ENCODE data around the gene RAB11B.
A peak's percentile ranks its signal among the peaks of the same experiment; 100 is the strongest.

RAB11B gene

GRCh38 chr19:8357007-8357521 is 33.1 kb upstream of the RAB11B start:
- Histone ChIP-seq H3K4me1 (ENCODE audit: control insufficient read depth, insufficient read depth, low read length) (peaks cover 5% of the 10 kb centered on the region), H3K27ac (ENCODE audit: low read depth, low read length) (no peak overlapping the region), H3K36me3 (ENCODE audit: control insufficient read depth, insufficient read depth, low read length) (no peaks in the 10 kb centered on the region)

GRCh38 chr19:8358948-8359347 is 31.2 kb upstream of the RAB11B start:
- H3K36me3 ChIP-seq (ENCODE audit: control insufficient read depth, insufficient read depth, low read length): no peaks in the 10 kb centered on the region
- H3K27me3 ChIP-seq (ENCODE audit: control insufficient read depth, insufficient read depth, low read length): peaks cover 17% of the 10 kb centered on the region
- H3K9me3 ChIP-seq (ENCODE audit: control insufficient read depth, insufficient read depth, low read depth, low read length): peaks cover 3% of the 10 kb centered on the region; the same call in 1 of the 2 replicates
- H3K4me1 ChIP-seq (ENCODE audit: control insufficient read depth, insufficient read depth, low read length): peaks cover 4% of the 10 kb centered on the region; the same call in 1 of the 2 replicates
- no peak overlapping the region for H3K4me3 ChIP-seq (ENCODE audit: low read depth, low read length)
- no peak overlapping the region for H3K9ac ChIP-seq (ENCODE audit: low read length)
- H3K27ac ChIP-seq (ENCODE audit: low read depth, low read length): no peak overlapping the region

More at GRCh38 chr19:8357007-8357521, 33.1 kb upstream of the RAB11B start:
- Histone ChIP-seq H3K9me3 (ENCODE audit: control insufficient read depth, insufficient read depth, low read depth, low read length) (peaks cover 3% of the 10 kb centered on the region; the same call in 1 of the 2 replicates), H3K27me3 (ENCODE audit: control insufficient read depth, insufficient read depth, low read length) (peaks cover 5% of the 10 kb centered on the region; the same call in 1 of the 2 replicates), H3K9ac (ENCODE audit: low read length) (no peak overlapping the region), H3K4me3 (ENCODE audit: low read depth, low read length) (no peak overlapping the region)

- Histone ChIP-seq H3K4me3 (ENCODE audit: low read depth, low read length) (no peak overlapping the region), H3K36me3 (ENCODE audit: control insufficient read depth, insufficient read depth, low read length) (no peaks in the 10 kb centered on the region), H3K4me1 (ENCODE audit: control insufficient read depth, insufficient read depth, low read length) (peaks cover 4% of the 10 kb centered on the region; the same call in 1 of the 2 replicates), H3K27me3 (ENCODE audit: control insufficient read depth, insufficient read depth, low read length) (peaks cover 24% of the 10 kb centered on the region), H3K9ac (ENCODE audit: low read length) (no peak overlapping the region), H3K9me3 (ENCODE audit: control insufficient read depth, insufficient read depth, low read depth, low read length) (peaks cover 3% of the 10 kb centered on the region; the same call in 1 of the 2 replicates), H3K27ac (ENCODE audit: low read depth, low read length) (no peak overlapping the region)
Measured at GRCh38 chr19:8360196-8360595, 30.0 kb upstream of the RAB11B start.

GRCh38 chr19:8361921-8362793 is 28.0 kb upstream of the RAB11B start:
- Histone ChIP-seq H3K27ac (ENCODE audit: low read depth, low read length) (no peak overlapping the region), H3K9me3 (ENCODE audit: control insufficient read depth, insufficient read depth, low read depth, low read length) (no peaks in the 10 kb centered on the region), H3K9ac (ENCODE audit: low read length) (no peak overlapping the region), H3K4me3 (ENCODE audit: low read depth, low read length) (no peak overlapping the region), H3K4me1 (ENCODE audit: control insufficient read depth, insufficient read depth, low read length) (peaks cover 18% of the 10 kb centered on the region), H3K36me3 (ENCODE audit: control insufficient read depth, insufficient read depth, low read length) (no peaks in the 10 kb centered on the region), H3K27me3 (ENCODE audit: control insufficient read depth, insufficient read depth, low read length) (peaks cover 37% of the 10 kb centered on the region)

GRCh38 chr19:8363803-8364771 is 26.1 kb upstream of the RAB11B start, which contains the start of gene ANGPTL4:
Gene ANGPTL4 (plus strand): TSS chr19:8364155. CDS start chr19:8364322, 167 bp downstream.
- H3K27ac ChIP-seq (ENCODE audit: low read depth, low read length): no peak within 1 kb of the TSS
- peaks cover 37% of the 10 kb centered on the region for H3K27me3 ChIP-seq (ENCODE audit: control insufficient read depth, insufficient read depth, low read length)
- H3K4me1 ChIP-seq (ENCODE audit: control insufficient read depth, insufficient read depth, low read length): peaks cover 28% of the 10 kb centered on the region
- H3K4me3 ChIP-seq (ENCODE audit: low read depth, low read length): peak within 1 kb of the TSS; percentile 68
- H3K9me3 ChIP-seq (ENCODE audit: control insufficient read depth, insufficient read depth, low read depth, low read length): no peaks in the 10 kb centered on the region
- peak within 1 kb of the TSS; percentile 64 for H3K9ac ChIP-seq (ENCODE audit: low read length)
- no peaks in the 10 kb centered on the region for H3K36me3 ChIP-seq (ENCODE audit: control insufficient read depth, insufficient read depth, low read length)

- no peaks in the 10 kb centered on the region for H3K9me3 ChIP-seq (ENCODE audit: control insufficient read depth, insufficient read depth, low read depth, low read length)
- peaks cover 1% of the 10 kb centered on the region; the same call in 1 of the 2 replicates for H3K36me3 ChIP-seq (ENCODE audit: control insufficient read depth, insufficient read depth, low read length)
- no peak overlapping the region for H3K4me3 ChIP-seq (ENCODE audit: low read depth, low read length)
- peaks cover 28% of the 10 kb centered on the region for H3K4me1 ChIP-seq (ENCODE audit: control insufficient read depth, insufficient read depth, low read length)
- H3K27ac ChIP-seq (ENCODE audit: low read depth, low read length): no peak overlapping the region
- H3K9ac ChIP-seq (ENCODE audit: low read length): no peak overlapping the region
- H3K27me3 ChIP-seq (ENCODE audit: control insufficient read depth, insufficient read depth, low read length): peaks cover 37% of the 10 kb centered on the region
Measured at GRCh38 chr19:8366121-8366581, 24.0 kb upstream of the RAB11B start.

GRCh38 chr19:8366961-8367326 is 23.2 kb upstream of the RAB11B start:
- Histone ChIP-seq H3K27ac (ENCODE audit: low read depth, low read length) (peak overlapping the region; percentile 66; the same call in 1 of the 2 replicates), H3K36me3 (ENCODE audit: control insufficient read depth, insufficient read depth, low read length) (peaks cover 5% of the 10 kb centered on the region; the same call in 1 of the 2 replicates), H3K27me3 (ENCODE audit: control insufficient read depth, insufficient read depth, low read length) (peaks cover 33% of the 10 kb centered on the region), H3K4me3 (ENCODE audit: low read depth, low read length) (peak overlapping the region; percentile 44; the same call in 1 of the 2 replicates), H3K4me1 (ENCODE audit: control insufficient read depth, insufficient read depth, low read length) (peaks cover 31% of the 10 kb centered on the region), H3K9me3 (ENCODE audit: control insufficient read depth, insufficient read depth, low read depth, low read length) (no peaks in the 10 kb centered on the region), H3K9ac (ENCODE audit: low read length) (peak overlapping the region; percentile 40)

GRCh38 chr19:8367327-8368001 is 22.7 kb upstream of the RAB11B start:
- Histone ChIP-seq H3K36me3 (ENCODE audit: control insufficient read depth, insufficient read depth, low read length) (peaks cover 5% of the 10 kb centered on the region; the same call in 1 of the 2 replicates), H3K4me1 (ENCODE audit: control insufficient read depth, insufficient read depth, low read length) (peaks cover 31% of the 10 kb centered on the region), H3K4me3 (ENCODE audit: low read depth, low read length) (peak overlapping the region; percentile 44), H3K9me3 (ENCODE audit: control insufficient read depth, insufficient read depth, low read depth, low read length) (no peaks in the 10 kb centered on the region), H3K27ac (ENCODE audit: low read depth, low read length) (peak overlapping the region; percentile 66; the same call in 1 of the 2 replicates), H3K9ac (ENCODE audit: low read length) (peak overlapping the region; percentile 40), H3K27me3 (ENCODE audit: control insufficient read depth, insufficient read depth, low read length) (peaks cover 28% of the 10 kb centered on the region)

- no peaks in the 10 kb centered on the region for H3K9me3 ChIP-seq (ENCODE audit: control insufficient read depth, insufficient read depth, low read depth, low read length)
- peaks cover 17% of the 10 kb centered on the region for H3K36me3 ChIP-seq (ENCODE audit: control insufficient read depth, insufficient read depth, low read length)
- no peak overlapping the region for H3K9ac ChIP-seq (ENCODE audit: low read length)
- peaks cover 26% of the 10 kb centered on the region for H3K4me1 ChIP-seq (ENCODE audit: control insufficient read depth, insufficient read depth, low read length)
- H3K4me3 ChIP-seq (ENCODE audit: low read depth, low read length): no peak overlapping the region
- peaks cover 12% of the 10 kb centered on the region for H3K27me3 ChIP-seq (ENCODE audit: control insufficient read depth, insufficient read depth, low read length)
- H3K27ac ChIP-seq (ENCODE audit: low read depth, low read length): no peak overlapping the region
Measured at GRCh38 chr19:8370176-8371010, 19.8 kb upstream of the RAB11B start.

Measured in HUES6 (cell line).